GM10847 (cell line): ENCODE measurements around the gene FAM236D.
"Not testable (repeated sequence)": the region's sequence is repeated elsewhere in the genome, so short reads cannot be mapped to it uniquely, and the experiment has no call there.

ENCODE experiments used
- POLR2A ChIP-seq: IDR thresholded peaks from 2 replicates; pipeline ENCODE4 v1.6.1; 2011; ENCODE audit not compliant: insufficient read length; ENCODE audit errors: extremely low read depth

FAM236D gene

DNA sequence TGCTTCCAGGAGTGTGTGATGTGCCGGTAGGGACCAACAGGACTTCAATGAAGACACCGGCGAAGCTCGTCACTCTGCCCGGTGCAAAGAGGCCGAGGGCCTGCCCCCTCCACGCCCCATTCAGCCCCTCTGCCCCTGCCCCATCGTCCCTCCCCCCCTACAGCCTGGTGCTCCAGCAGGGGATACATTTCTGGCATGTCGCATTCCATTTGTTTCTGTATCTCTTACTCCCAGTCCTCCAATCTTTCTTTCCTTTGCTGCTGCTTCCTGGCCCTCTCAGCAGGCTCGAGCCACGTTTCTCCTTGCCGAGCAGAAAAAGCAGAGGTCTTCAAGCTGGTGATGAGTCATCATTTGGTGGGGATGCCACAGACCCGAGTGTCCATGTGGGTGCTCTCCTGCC lies at the start of gene FAM236D:
Gene FAM236D (minus strand): TSS at position 101 of the 400 bp plus-strand sequence. CDS start 100 bp downstream, at position 1.
- TF ChIP-seq POLR2A, result not testable (repeated sequence)

- not testable (repeated sequence) for TF ChIP-seq POLR2A
Measured at GRCh38 chrX:72782560-72782959, 25.4 kb downstream of the FAM236D start, which contains the start of gene FAM236B. Gene FAM236B, minus strand, starts transcription at chrX:72782660. Its CDS starts 100 bp downstream, at chrX:72782560.

DNA sequence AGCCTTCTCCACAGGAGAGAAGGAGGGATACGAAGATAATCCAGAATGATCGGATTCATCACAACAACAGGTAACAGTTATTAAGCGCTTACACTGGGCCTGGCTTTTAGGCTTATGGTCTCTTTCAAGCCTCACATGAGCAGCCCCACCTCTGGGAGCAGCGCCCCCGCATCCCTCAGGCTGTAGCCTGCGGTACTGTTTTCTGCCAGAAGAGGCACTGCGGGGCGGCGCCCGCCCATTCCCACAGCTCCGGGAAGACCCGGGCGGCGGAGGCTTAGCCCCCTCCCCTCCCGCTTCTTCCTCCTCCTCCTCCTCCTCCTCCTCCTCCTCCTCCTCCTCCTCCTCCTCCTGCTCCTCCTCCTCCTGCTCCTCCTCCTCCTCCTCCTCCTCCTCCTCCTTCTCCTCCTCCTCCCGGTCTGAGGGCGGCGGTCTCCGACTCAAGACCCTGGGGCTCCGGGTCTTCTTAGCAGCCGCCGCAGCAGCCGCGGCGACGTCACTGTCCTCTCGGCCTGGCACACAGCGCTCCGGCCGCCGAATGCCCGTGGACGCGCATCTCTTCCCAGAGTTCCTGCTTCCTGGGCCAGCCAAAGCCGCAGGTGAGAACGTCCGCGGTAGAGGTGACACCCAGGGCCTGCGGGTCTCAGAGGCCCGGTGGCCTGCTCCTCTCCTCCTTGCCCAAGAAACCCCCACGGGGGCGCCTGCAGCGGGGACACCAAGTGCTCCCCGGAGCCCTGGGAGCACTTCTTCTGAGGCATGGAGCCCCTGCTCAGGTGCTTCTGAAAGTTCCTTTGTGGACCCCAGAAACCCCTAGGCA lies 31.1 kb downstream of the FAM236D start, which contains the start of gene DMRTC1B:
Gene DMRTC1B (plus strand): TSS at position 238 of the 814 bp plus-strand sequence. CDS start 68,246 bp downstream, outside the sequence.
- not testable (repeated sequence) for TF ChIP-seq POLR2A
